ENCODE results near the gene STMN1. TPM values are rescaled to one million over a fixed set of nuclear protein-coding genes. Genes with fewer than 3 reads are reported as not detected.

The STMN1 gene
- total RNA-seq, 1 experiment from 2014 or later, result 368 TPM

DNA sequence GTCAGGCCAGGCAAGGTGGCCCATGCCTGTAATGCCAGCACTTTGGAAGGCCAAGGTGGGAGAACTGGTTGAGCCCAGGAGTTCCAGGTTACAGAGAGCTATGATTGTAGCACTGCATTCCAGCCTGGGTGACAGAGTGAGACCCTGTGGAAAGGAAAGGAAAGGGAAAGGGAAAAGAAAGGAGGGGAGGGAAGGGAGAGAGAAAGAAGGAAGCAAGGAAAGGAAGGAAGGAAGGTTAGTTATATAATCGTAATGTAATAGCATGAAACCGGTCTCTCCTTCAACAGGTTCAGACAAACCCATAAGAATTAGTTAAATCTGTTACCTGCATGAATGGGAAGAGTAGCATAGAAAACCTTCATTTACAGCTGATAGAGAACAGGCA is 29.5 kb downstream of the STMN1 start:
- Histone ChIP-seq H3K9me3 (ENCODE audit: control insufficient read depth in 1 of 2, insufficient read depth in 1 of 2, low read depth in 1 of 2, low read length in 2 of 2) (no peaks in the 10 kb centered on the region), H3K27me3 (ENCODE audit: insufficient read depth, low read length) (no peaks in the 10 kb centered on the region), H3K9me2 (ENCODE audit: insufficient read depth) (no peaks in the 10 kb centered on the region), H3K4me1 (ENCODE audit: control insufficient read depth in 1 of 2, insufficient read depth in 2 of 2, low read length in 2 of 2) (peaks cover 23 to 54% of the 10 kb centered on the region in 2 experiments), H3K27ac (ENCODE audit: low read depth, low read length) (no peak overlapping the region), H3K36me3 (ENCODE audit: control insufficient read depth in 1 of 2, insufficient read depth in 2 of 2, low read length in 2 of 2) (no peaks in the 10 kb centered on the region), H3K9ac (ENCODE audit: low read length) (no peak overlapping the region), H4K20me1 (ENCODE audit: insufficient read depth) (no peaks in the 10 kb centered on the region), H3K4me2 (ENCODE audit: low read length) (peak overlapping the region; percentile 98; the same call in 1 of the 2 replicates), H2AFZ (ENCODE audit: low read depth, low read length, poor library complexity, severe bottlenecking) (no peak overlapping the region), H3K4me3 (replicated peaks in 1 of 2; ENCODE audit: low read depth in 1 of 2, low read length in 2 of 2) (no peak overlapping the region), H3K79me2 (ENCODE audit: insufficient read depth, low read length) (peaks cover 10% of the 10 kb centered on the region; the same call in 1 of the 2 replicates)
- CTCF ChIA-PET, result interaction anchor here (0.6 kb wide), 1 partner anchor 16 kb away, joined by 5 read pairs; no protein-coding TSS in a partner anchor
- TF ChIP-seq, protein P1, sequence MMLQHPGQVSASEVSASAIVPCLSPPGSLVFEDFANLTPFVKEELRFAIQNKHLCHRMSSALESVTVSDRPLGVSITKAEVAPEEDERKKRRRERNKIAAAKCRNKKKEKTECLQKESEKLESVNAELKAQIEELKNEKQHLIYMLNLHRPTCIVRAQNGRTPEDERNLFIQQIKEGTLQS (IDR thresholded peaks at IDR 0.05), result no peak
- no TSS peak for BruUV-seq (replicated peaks)
- intact Hi-C loops (cut with micrococcal nuclease), result no loop called here
- no peak for DNase-seq (ENCODE audit: low read depth, low spot score)
- ATAC-seq, result no peak
- POLR2A ChIA-PET, result interaction anchor here (3.2 kb wide), 1 partner anchor 14 kb away, joined by 31 read pairs; no protein-coding TSS in a partner anchor
- RAD21 ChIA-PET (ENCODE audit: low non-redundant PET in 1 of 2, low total read pairs in 2 of 2, uncharacterized antibody in 2 of 2, unreplicated experiment in 2 of 2), result no interaction called here

DNA sequence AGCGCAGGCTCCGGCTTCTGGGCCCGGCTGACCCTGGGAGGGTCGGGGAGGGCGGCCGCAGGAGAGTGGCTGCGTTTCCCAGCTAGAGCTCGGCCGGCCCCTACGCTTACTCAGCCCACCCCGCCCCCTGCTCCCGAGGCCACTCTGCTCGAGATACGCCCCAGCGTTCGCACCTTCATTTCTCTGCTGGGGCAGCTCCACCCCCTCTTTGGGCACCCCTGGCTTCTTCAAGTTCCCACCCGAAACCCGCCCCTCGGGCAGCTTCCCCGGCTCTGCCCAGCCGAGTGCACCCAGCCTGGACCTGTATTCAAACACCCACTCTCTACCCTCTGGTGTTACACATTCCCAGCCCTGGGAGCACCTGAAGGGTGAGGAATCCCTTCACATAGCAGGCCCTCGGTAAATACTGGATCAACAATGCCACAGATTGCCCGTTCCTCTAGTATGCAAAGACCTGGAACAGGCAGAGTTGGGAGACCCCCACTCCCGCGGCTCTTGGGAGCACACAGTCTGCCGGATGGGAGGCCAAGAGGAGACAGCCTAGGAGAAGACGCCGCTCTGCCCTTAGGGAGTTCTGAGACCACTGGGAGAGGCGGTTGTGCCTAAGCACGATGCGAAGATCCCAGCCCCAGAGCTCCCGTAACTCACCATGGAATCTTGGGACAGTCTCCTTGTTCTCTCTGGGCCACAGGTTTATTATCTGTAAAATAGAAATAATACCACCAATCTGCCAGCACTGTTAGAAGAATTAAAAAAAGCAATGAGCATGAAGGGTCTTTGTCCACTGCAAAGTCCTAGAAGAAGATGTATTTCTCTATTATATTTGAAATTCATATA is 30.1 kb downstream of the STMN1 start:
- Histone ChIP-seq H2AFZ (ENCODE audit: low read depth, low read length, poor library complexity, severe bottlenecking) (no peak overlapping the region), H3K27ac (ENCODE audit: low read depth, low read length) (peak overlapping the region; percentile 81), H3K79me2 (ENCODE audit: insufficient read depth, low read length) (peaks cover 10% of the 10 kb centered on the region; the same call in 1 of the 2 replicates), H3K4me3 (replicated peaks in 1 of 2; ENCODE audit: low read depth in 1 of 2, low read length in 2 of 2) (peak overlapping the region; percentile 77 to 78), H3K36me3 (ENCODE audit: control insufficient read depth in 1 of 2, insufficient read depth in 2 of 2, low read length in 2 of 2) (no peaks in the 10 kb centered on the region), H3K4me2 (ENCODE audit: low read length) (peak overlapping the region; percentile 98), H3K4me1 (ENCODE audit: control insufficient read depth in 1 of 2, insufficient read depth in 2 of 2, low read length in 2 of 2) (peaks cover 30 to 60% of the 10 kb centered on the region in 2 experiments), H4K20me1 (ENCODE audit: insufficient read depth) (no peaks in the 10 kb centered on the region), H3K9ac (ENCODE audit: low read length) (peak overlapping the region; percentile 84), H3K9me2 (ENCODE audit: insufficient read depth) (no peaks in the 10 kb centered on the region), H3K27me3 (ENCODE audit: insufficient read depth, low read length) (no peaks in the 10 kb centered on the region), H3K9me3 (ENCODE audit: control insufficient read depth in 1 of 2, insufficient read depth in 1 of 2, low read depth in 1 of 2, low read length in 2 of 2) (no peaks in the 10 kb centered on the region)
- CTCF ChIA-PET, result interaction anchor here (0.6 to 1.3 kb wide), 3 partner anchors 14 to 39 kb away, joined by 3 read pairs; no protein-coding TSS in a partner anchor
- DNase-seq (ENCODE audit: low read depth, low spot score) (no peak), ATAC-seq (peak; percentile 67)
- POLR2A ChIA-PET, result interaction anchor here (0.9 to 3.2 kb wide), 3 partner anchors 14 to 16 kb away, joined by 3 to 31 read pairs (median 8); no protein-coding TSS in a partner anchor
- TSS peak; percentile 59 for BruUV-seq (replicated peaks)
- RAD21 ChIA-PET (ENCODE audit: low non-redundant PET in 1 of 2, low total read pairs in 2 of 2, uncharacterized antibody in 2 of 2, unreplicated experiment in 2 of 2), result interaction anchor here (0.7 to 1.6 kb wide), 3 partner anchors 16 to 20 kb away, joined by 3 to 6 read pairs (median 4); no protein-coding TSS in a partner anchor
- intact Hi-C loops (cut with micrococcal nuclease), result no loop called here
- no peak for TF ChIP-seq JUND (IDR thresholded peaks at IDR 0.05)
- TF ChIP-seq SIN3A (IDR thresholded peaks at IDR 0.05; ENCODE audit: low read depth), result no peak
- TF ChIP-seq ZFX (IDR thresholded peaks at IDR 0.05), result no peak
- no peak for TF ChIP-seq EGR1 (IDR thresholded peaks at IDR 0.05; ENCODE audit: low read depth)
- no peak for TF ChIP-seq POLR2A (IDR thresholded peaks at IDR 0.05; ENCODE audit: borderline replicate concordance, extremely low read depth, insufficient read depth, insufficient read length)
- TF ChIP-seq POLR2AphosphoS5 (IDR thresholded peaks at IDR 0.05; ENCODE audit: low read depth, low read length), result no peak
- no peak for TF ChIP-seq EZH2 (IDR thresholded peaks at IDR 0.05)
- TF ChIP-seq ELF1 (IDR thresholded peaks at IDR 0.05; ENCODE audit: borderline replicate concordance, low read depth), result no peak
- TF ChIP-seq, protein P1 (IDR thresholded peaks at IDR 0.05), result no peak
- TF ChIP-seq RAD21 (IDR thresholded peaks at IDR 0.05; ENCODE audit: low read depth), result no peak
- TF ChIP-seq FOSL1 (IDR thresholded peaks at IDR 0.05; ENCODE audit: low read depth), result no peak
- TF ChIP-seq SRF (IDR thresholded peaks at IDR 0.05; ENCODE audit: low read depth), result no peak
- no peak for TF ChIP-seq CBX3 (IDR thresholded peaks at IDR 0.05; ENCODE audit: low read depth)
- TF ChIP-seq CEBPB (IDR thresholded peaks at IDR 0.05; ENCODE audit: low read depth), result no peak
- TF ChIP-seq SP1 (IDR thresholded peaks at IDR 0.05; ENCODE audit: low read depth), result no peak; the same call in 1 of the 2 replicates
- TF ChIP-seq, protein P2, sequence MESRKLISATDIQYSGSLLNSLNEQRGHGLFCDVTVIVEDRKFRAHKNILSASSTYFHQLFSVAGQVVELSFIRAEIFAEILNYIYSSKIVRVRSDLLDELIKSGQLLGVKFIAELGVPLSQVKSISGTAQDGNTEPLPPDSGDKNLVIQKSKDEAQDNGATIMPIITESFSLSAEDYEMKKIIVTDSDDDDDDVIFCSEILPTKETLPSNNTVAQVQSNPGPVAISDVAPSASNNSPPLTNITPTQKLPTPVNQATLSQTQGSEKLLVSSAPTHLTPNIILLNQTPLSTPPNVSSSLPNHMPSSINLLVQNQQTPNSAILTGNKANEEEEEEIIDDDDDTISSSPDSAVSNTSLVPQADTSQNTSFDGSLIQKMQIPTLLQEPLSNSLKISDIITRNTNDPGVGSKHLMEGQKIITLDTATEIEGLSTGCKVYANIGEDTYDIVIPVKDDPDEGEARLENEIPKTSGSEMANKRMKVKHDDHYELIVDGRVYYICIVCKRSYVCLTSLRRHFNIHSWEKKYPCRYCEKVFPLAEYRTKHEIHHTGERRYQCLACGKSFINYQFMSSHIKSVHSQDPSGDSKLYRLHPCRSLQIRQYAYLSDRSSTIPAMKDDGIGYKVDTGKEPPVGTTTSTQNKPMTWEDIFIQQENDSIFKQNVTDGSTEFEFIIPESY (IDR thresholded peaks at IDR 0.05; ENCODE audit: extremely low read depth, insufficient replicate concordance, low read length), result no peak
